Keratinocyte (primary cell): Measurements from ENCODE around the gene CELF2.

Source experiments
- EZH2 ChIP-seq: IDR thresholded peaks from one replicate; pipeline ENCODE4 v1.6.1; 2012; ENCODE audit warnings: inconsistent platforms, mild to moderate bottlenecking, low read length, moderate library complexity
- TF ChIP-seq, protein P1 (sequence below), 3 experiments: IDR thresholded peaks in 1 of 3; conservative IDR thresholded peaks in 1 of 3; optimal IDR thresholded peaks in 1 of 3; 2 replicates in 2 of 3; 3 replicates in 1 of 3; pipeline versions ENCODE3 to v1.5.1; 2011; ENCODE audit warnings: low read length in 3 of 3, mild to moderate bottlenecking in 3 of 3, moderate library complexity in 2 of 3, control low read depth in 1 of 3, inconsistent platforms in 1 of 3; ENCODE audit not compliant: insufficient read depth in 2 of 3; ENCODE audit errors: extremely low read depth in 1 of 3

DNA sequence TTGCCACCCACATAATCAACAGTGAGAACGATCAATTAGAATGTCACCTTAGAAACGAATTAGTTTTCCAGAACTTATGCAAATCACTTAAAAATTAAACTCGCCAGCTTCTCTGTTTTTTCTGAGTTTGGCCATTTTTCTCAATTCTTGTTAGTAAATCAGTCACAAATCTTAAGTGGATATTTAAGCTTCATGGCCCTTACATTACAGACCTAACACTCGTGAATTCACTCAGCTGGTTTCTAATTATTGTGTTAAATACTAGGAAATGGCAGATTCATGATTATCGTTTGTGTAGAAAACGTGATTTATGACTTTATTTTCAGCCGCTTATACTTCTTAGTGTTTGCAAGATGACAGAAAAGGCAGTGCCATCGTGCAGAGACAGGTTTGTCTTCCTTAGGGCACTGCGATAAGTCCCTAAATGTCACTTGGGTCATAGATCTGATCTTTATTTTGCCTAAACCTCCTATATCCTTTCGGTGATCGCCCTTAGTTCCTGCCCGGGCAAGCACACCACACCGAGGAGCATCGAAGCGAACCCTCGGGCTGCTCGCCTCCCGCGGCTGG is 587 bp upstream of the CELF2 start:
- TF ChIP-seq, protein P1, sequence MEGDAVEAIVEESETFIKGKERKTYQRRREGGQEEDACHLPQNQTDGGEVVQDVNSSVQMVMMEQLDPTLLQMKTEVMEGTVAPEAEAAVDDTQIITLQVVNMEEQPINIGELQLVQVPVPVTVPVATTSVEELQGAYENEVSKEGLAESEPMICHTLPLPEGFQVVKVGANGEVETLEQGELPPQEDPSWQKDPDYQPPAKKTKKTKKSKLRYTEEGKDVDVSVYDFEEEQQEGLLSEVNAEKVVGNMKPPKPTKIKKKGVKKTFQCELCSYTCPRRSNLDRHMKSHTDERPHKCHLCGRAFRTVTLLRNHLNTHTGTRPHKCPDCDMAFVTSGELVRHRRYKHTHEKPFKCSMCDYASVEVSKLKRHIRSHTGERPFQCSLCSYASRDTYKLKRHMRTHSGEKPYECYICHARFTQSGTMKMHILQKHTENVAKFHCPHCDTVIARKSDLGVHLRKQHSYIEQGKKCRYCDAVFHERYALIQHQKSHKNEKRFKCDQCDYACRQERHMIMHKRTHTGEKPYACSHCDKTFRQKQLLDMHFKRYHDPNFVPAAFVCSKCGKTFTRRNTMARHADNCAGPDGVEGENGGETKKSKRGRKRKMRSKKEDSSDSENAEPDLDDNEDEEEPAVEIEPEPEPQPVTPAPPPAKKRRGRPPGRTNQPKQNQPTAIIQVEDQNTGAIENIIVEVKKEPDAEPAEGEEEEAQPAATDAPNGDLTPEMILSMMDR (optimal IDR thresholded peaks at IDR 0.05 in 1 of 3, IDR thresholded peaks at IDR 0.05 in 1 of 3, conservative IDR thresholded peaks at IDR 0.05 in 1 of 3; ENCODE audit: extremely low read depth in 1 of 3, insufficient read depth in 2 of 3, low read length in 3 of 3) = no peak
- no peak for TF ChIP-seq EZH2
